Kasumi-1 (cell line): ENCODE data around the gene SMG1.
"Not testable (repeated sequence)": the region's sequence is repeated elsewhere in the genome, so short reads cannot be mapped to it uniquely, and the experiment has no call there.

Experiments used
- DNase-seq, 2 experiments: peaks; one replicate each; lab custom pipeline; 2025; lab: John Stamatoyannopoulos, UW

SMG1 gene

DNA sequence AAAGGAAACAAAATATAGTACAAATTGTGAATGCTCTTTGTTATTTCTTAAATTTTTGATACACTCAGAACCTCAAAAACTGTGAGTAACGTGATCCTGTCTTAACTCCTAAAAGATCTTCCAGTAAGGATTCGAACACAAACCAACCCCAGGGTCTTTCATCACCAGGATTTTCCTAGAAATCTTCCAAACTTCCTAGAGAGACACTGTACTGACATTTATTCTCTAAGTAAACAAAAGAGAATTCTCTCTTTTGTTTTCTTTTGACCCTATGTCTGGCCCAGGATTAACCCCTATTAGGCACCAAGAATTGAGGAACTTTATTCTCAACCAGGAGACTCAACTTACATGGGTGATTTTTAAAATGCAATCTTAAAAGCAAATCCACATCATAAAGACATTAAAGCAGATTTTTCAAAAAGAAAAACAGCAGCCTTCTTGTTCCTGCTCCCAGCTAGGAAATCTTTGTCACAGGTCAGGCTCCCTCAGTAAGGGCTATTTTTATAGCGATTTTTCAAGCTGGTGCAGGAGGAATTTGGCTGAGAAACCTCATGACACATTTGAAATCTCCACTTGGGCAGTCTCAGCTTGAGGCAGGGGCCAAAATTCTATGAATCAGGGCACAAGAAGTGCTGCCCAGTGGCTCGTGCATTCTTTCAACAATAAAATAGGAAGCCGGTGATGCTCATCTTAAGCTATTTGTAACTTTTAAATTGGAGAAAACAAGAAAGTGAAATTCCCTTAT lies 6.2 kb upstream of the SMG1 start:
- DNase-seq, result no peak

DNA sequence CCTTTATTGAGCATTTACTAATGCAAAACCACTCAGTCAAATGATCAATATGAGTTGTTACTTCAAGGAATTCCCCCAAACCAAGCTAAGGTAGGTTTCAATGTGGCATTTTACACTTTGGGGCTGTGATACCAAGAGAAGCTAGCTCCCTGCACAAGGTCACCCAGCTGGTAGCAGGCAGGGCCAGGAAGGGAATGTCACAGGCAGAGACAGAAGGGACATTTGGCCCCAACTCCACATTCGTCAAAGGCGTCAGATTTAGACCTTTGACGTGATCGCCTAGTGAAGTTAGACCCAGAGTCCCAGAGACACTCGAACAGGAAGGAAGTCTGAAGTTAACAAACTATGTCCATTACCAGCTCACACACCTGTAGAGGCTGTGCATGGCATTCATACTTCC lies 5.5 kb upstream of the SMG1 start:
- no peak for DNase-seq

DNA sequence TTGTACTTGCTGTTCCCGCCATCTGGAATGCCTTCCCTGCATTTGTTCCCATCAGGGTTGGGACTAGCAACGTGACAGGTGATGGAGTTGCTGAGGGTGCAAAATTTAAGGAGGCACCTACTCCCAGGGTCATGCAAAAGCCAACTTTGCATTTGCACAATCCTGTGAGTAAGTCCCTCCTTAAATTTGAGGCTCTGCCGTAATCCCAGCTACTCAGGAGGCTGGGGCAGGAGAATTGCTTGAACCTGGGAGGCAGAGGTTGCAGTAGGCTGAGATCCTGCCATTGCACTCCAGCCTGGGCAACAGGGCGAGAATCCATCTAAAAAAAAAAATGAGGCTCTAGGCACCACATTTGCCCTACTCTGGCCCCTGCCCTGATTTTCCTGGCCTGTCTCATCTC lies 3.9 kb upstream of the SMG1 start:
- not testable (repeated sequence) for DNase-seq

DNA sequence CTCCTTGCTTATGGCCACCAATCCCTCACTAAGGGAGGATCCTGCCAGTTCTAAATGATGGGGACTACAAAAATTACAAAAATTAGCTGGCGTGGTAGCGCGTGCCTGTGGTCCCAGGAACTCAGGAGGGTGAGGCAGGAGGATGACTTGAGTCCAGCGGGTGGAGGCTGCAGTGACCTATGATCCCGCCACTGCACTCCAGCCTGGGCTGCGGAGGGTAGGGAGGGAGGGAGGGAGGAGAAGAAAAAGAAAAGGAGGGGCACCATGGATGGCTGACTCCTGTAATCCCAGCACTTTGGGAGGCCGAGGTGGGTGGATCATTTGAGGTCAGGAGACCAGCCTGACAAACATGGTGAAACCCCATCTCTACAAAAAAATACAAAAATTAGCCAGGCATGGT lies 1.9 kb upstream of the SMG1 start:
- not testable (repeated sequence) for DNase-seq

DNA sequence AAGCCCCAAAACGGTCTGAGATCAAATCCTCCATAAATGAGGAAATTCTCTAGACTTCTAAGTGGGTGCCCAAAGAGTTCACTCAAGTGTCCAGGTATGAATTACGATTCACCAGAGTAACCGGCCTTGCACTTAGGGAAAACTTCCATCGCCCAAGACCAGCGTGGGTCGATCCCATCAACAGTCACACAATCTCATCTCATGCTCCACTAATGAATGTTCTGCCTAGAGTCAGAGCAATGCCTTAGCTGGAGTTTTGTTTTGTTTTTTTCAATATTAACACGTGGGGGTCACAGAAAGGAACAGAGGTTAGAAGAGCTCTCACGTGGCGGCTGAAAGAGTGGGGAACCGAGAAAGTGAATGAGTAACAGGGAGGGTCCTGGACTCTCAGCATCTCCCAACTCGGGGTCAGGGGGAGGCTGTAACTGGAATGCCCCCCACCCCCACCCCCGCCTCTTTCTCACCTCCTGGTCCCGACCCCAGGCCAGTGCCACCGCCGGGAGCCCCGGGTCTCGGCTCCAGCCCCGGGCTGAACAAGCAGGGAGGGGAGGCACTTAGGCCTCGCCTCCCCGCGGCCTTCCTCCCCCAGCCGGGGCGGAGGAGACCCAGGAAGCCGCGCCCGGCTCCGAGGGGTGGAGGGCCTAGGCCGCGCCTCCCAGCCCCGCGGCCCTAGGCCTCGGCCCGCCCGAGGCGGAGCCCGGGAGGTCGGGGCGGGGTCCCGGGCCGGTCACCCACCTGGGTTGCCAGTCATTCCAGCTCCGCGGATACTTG lies 808 bp downstream of the SMG1 start:
- DNase-seq, result peak in 1 of 2 experiments; percentile 2

DNA sequence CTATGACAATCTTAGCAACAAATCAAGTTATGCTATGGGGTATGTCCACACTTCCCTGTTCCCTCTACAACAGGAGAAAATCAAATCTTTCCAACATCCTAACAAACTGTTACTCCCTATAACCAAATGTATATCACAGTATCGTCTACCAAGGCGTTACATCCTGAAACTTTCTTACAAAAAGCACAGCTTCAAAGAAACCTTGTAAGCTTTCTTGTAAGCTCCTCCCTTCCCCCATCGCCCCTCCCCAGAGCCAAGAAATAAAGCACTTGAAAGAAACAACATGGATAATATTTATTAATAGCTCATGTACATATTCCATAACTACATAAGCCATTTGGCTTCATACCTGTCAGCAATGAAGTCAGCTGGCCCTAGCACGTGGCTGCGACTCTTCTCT lies 2.3 kb downstream of the SMG1 start:
- DNase-seq, result not testable (repeated sequence)

DNA sequence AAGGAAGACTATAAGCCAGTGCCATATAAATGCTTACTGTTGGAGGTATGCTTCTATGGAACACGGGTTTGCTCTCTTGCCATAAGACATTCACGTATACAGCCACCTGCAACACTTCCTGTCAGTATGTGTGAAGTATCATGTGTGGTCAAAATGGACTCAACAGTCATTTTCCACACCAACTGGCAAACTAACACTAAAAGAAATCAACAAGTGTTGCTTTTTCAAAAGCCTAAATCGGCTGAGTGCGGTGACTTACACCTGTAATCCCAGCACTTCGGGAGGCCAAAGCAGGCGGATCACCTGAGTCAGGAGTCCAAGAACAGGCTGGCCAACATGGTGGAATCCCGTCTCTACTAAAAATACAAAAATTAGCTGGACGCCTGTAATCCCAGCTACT lies 3.1 kb downstream of the SMG1 start:
- DNase-seq, result not testable (repeated sequence)

DNA sequence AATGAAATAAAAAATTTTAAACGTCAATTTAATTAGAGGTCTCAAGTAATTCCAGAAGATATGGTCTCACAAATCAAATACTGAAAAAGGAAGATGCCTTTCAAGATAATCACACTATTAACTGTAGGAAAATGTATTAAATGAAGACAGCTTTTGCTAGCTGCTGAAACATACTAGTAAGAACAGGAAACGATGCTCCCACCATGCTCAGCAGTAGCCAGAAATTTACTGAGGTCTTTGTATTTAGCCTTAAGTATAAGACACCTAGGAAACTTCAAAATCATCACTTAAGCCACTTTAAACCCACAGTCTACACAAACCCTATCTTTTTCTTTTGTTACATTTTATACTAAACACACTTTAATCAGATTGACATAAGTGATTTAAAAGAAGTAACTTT lies 16.6 kb downstream of the SMG1 start:
- not testable (repeated sequence) for DNase-seq

DNA sequence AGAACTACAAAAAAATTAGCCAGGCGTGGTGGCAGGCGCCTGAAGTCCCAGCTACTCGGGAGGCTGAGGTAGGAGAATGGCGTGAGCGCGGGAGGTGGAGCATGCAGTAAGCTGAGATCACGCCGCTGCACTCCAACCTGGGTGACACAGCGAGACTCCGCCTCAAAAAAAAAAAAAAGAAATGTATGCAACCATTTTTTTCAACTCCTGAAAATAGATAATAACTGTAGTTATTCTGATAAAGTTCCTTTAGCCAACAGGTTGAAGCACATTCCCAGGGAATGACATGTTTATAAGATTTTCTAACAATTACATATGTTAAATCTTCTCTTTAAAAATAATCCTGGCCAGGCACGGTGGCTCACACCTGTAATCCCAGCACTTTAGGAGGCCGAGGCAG lies 17.5 kb downstream of the SMG1 start:
- not testable (repeated sequence) for DNase-seq

DNA sequence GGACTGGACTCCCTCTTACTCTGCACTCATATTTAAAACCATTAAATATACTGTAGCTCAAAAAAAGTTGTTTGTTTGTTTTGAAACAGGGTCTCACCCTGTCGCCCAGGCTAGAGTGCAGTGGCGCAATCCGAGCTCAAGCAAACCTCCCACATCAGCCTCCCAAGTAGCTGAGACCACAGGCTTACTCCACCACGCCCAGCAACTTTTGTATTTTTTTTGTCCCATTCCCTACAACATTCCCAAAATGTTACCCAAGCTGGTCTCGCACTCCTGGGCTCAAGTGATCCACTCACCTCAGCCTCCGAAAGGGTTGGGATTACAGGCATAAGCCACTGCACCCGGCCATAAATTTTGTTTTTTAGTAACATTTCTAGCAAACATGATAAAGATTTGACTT lies 23.4 kb downstream of the SMG1 start:
- DNase-seq, result not testable (repeated sequence)

DNA sequence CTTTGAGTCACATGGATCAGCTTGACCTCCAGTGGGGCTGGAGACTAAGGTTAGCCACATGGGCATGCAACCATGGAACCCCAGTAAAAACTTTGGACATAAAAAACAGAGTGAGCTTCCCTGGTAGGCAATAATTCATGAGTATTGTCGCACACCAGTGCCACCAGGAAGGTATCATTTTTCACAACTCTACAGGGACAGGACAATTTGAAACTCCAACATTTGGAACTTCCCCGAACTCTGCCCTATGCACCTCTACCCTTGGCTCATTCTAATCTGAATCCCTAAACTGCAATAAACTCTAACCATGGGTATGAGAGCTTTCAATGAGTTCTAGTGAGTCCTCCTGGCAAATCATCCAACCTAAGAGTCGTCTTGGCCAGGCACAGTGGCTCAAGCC lies 24.2 kb downstream of the SMG1 start:
- DNase-seq, result not testable (repeated sequence)

DNA sequence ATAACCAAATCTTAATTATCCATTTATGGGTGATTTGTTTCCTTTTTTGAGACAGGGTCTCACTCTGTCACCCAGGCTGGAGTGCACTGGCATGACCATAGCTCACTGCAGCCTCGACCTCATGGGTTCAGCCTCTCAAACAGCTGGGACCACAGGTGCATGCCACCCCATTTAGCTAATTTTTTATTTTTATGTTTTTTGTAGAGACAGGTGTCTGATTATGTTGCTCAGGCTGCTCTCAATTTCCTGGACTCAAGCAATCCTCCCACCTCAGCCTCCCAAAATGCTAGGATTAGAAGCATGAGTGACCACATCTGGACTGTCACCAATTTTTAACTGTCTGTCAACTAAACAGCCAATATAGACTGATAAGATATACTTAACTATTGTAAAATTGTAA lies 25.0 kb downstream of the SMG1 start:
- not testable (repeated sequence) for DNase-seq

DNA sequence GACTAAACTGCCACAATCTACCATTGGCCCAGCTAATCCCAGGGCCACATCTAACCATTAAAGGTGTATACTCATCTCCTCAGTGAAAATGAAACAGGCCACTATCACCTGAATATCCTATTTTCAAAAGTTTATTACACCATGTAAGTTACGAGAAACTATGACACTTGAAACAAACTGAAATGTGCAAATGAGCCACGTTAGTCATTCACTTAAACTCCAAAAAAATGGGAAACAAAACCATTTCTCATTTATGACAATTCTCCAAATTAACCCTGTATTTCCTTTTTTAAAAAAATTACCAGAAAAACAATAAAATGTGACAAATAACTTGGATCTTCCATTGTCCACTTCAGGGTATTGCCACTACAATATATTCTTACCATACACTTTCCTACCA lies 41.8 kb downstream of the SMG1 start:
- not testable (repeated sequence) for DNase-seq

DNA sequence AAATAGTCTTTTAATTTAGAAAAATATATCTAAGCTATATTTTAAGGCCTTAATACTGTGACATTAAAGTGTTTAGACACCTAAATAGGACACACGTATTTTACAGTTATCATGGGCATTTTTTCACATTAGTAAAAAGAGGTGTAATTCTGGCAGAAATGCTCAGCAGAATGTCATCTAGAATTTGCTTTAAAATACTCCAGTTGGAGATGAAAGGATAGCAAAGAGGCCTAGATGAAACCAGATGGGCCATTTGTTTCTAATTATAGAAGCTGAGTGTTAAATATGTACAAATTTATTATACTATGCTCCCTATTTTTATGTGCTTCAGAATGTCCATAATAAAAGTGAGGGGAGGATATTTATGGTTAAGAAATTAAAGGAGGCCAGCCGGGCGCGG lies 48.5 kb downstream of the SMG1 start:
- not testable (repeated sequence) for DNase-seq

DNA sequence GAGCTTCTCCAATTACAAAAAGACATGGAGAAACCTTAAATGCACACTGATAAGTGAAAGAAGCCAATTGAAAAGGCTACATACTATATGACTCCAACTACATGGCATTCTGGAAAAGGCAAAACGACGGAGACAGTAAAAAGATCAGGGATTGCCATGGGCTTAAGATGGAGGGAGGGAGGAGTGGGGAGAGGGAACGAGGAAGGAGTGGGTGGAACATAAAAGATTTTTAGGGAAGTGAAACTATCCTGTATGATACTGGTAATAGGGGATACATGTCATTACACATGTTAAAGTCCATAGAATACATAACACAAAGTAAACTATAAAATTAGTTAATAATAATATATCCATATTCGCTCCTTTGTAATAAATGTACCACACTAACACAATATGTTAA lies 48.9 kb downstream of the SMG1 start:
- not testable (repeated sequence) for DNase-seq

DNA sequence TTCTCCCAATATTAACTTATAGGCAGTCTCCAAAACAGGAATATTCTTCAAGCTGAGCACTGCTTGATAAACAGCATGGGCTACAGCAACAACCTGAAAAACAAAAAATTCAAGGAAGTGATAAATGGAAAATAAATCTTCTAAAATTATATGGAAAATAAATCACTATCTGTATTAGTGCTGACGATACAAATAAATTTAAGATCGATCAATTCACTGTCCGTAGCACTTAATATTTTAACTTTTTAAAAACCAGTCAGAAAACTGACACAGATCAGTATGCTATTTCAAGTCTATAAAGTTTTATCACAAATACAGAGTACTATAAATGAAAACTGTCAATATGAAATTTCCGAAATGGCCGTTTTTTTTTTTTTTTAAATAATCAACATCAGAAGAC lies 49.9 kb downstream of the SMG1 start:
- not testable (repeated sequence) for DNase-seq

DNA sequence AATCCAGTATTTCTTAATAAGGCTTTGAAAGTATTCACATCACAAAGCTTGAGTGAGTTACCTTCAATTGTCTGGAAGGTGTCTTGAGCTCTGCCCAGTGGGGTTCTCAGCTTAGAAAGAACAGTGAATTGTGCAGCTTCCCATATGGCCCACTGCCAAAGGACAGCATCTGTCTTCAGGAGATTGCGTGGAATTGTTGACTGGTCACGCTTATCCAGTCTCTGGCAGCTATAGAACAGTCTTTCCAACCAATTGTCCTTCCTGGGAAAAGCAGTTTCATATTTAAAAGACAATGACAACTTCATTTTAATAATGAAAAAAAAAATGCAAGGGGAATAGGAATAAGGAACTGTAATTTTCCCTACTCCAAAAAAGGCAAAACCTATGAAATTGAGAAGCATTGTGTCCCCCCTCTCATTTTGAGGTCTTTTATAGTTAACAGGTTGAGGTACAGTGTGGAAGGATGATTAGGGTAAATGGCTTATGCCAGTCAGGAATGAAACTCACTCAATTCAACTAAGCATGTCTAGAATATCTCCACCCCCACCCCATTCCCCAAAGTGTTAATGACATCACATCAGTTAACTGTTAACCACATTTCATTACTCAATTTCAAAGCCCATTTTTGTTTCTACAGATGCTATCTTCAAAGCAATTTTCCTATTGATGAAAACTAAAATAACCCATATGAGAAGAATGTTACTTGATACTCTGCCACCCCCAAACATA lies 57.0 kb downstream of the SMG1 start:
- not testable (repeated sequence) for DNase-seq

DNA sequence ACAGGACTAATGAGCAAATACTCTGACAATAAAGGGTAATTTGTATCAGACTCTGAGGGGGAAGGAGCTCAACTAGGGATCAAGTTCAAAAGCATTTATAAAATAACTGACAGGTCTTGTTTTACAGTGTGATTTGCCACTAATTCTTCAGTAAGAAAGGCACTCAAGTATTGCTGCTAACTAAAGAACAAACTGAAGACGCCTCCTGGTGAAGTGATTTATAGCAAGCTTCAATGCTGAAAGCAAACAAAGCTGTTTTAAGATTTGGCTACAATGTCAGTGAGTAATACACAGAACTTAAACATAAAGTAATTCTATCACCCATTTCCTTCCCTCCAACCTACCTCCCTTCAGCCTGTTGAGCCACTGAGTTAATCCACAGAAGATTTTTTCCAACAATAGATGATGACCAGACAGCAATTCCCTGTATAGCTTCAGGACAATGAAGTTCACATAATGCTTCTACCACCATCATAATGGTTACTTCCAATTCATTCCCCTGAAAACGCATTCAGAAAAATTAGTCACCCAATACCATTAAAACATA lies 59.9 kb downstream of the SMG1 start:
- DNase-seq, result not testable (repeated sequence)

DNA sequence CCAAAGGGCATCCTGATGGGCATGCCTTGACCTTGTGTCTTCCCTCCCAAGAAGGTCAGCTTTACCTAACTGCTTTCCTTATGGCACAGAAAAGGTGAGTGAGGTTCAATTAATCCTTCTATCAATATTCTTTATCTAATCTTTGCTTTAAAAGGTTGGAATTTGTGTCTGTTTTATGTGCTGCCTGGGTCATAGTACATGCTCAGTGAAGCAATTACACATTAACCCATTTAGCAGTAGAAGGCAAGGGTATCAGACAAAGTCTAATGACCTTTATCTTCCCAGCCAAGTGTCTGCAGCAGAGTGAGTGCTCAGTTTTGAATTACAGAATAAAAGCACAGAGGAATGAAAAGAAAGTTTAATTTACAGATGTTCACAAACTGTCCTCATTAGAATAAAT lies 63.3 kb downstream of the SMG1 start:
- DNase-seq, result not testable (repeated sequence)

DNA sequence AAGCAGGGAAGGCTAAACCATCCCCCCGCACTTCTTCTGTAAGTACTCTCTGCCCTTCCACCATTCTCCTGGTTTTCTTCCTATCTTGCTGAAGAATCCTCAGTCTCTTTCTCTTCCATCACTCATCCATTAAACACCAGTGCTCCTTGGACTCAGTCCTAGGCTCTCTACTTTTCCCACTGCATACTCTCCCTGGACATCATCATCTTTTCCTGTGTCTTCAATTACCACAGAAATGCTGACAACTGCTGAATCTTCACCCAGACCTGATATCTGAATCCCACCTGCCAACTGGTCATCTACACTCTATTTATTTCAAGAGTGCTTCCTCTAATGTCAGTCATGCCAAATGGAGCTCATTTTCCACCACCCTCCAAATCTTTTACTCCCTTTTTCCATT lies 71.0 kb downstream of the SMG1 start:
- no peak for DNase-seq

DNA sequence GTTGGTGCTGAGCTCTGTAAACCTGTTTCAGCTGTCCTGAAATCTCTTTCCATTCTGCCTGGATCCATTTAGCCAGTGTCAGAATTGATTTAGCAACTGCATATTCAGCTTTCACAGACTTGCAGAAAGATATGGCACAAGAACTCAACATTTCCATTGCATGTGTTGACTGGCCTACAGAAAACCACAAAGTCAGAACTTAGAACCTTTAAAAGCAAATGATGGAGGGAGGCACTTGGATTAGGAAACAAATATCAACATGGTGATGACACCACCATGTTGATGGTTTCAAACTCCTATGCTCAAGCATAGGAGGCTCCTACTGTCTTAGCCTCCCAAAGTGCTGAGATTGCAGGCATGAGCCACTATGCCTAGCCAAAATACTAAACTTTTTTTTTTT lies 72.5 kb downstream of the SMG1 start:
- DNase-seq, result no peak

DNA sequence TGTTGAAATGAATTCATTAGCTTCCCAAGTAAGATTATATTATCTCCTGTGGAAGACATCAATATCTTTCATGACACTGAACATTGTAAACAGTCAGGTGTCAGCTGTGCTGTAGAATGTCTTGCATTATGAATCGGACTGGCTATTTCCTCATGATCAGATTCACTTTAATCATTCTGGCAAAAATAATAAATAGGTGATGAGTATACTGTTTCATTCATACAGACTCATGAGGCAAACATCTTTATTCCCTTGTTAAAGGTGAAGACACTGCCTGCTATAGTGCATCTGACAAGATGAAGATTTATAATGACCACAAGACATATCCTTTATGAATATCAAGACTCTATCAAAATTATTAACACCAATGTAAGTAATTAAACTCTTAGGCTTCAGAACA lies 73.6 kb downstream of the SMG1 start:
- DNase-seq, result no peak
